KOPT-K1 (cell line): ENCODE data around the gene KRTAP10-2.

Experiments used
- H3K27ac ChIP-seq: fragments of 200-600 bp; sonication (generic); 2 replicates; pipeline ENCODE4 v1.5.1; 2016; ENCODE audit warnings: antibody characterized with exemption, mild to moderate bottlenecking, low read depth, low read length; ENCODE audit not compliant: poor library complexity, severe bottlenecking
- H3K36me3 ChIP-seq: fragments of 200-600 bp; sonication (generic); 2 replicates; pipeline ENCODE4 v1.5.1; 2017; ENCODE audit warnings: antibody characterized with exemption, mild to moderate bottlenecking, low read length, moderate library complexity; ENCODE audit not compliant: insufficient read depth
- H3K9me3 ChIP-seq: fragments of 200-600 bp; sonication (generic); 2 replicates; pipeline ENCODE4 v1.5.1; 2017; ENCODE audit warnings: antibody characterized with exemption, low read length, mild to moderate bottlenecking; ENCODE audit not compliant: insufficient read depth, poor library complexity, severe bottlenecking

KRTAP10-2 gene

GRCh38 chr21:44529503-44530125 lies 21.7 kb downstream of the KRTAP10-2 start:
- H3K9me3 ChIP-seq: no peaks in the 10 kb centered on the region
- no peak overlapping the region for H3K27ac ChIP-seq

DNA sequence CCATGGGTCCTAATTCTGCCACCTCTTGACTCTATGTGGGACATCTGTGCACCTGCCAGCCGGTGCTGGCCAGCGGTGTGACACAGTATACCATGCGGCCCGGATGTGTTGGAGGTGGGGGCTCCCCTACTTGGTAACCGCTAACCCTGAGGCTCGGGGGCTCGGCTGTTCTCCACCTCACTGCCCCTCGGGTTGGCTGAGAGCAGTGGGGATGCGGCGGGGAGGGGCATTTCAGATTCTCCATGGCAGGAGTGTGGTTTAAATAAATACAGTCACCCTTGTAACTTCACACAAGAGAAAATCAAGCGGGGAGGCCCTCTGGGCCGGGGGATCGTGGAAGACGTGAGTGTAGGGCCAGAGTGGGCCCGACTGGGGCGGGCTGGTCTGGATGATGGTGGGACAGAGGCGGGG lies 22.3 kb downstream of the KRTAP10-2 start:
- H3K9me3 ChIP-seq: no peaks in the 10 kb centered on the region
- H3K27ac ChIP-seq: no peak overlapping the region
- no peaks in the 10 kb centered on the region for H3K36me3 ChIP-seq

More at GRCh38 chr21:44529503-44530125, 21.7 kb downstream of the KRTAP10-2 start:
- no peaks in the 10 kb centered on the region for H3K36me3 ChIP-seq

GRCh38 chr21:44528634-44528995 lies 22.7 kb downstream of the KRTAP10-2 start:
- H3K27ac ChIP-seq: no peak overlapping the region
- H3K36me3 ChIP-seq: no peaks in the 10 kb centered on the region
- H3K9me3 ChIP-seq: no peaks in the 10 kb centered on the region

DNA sequence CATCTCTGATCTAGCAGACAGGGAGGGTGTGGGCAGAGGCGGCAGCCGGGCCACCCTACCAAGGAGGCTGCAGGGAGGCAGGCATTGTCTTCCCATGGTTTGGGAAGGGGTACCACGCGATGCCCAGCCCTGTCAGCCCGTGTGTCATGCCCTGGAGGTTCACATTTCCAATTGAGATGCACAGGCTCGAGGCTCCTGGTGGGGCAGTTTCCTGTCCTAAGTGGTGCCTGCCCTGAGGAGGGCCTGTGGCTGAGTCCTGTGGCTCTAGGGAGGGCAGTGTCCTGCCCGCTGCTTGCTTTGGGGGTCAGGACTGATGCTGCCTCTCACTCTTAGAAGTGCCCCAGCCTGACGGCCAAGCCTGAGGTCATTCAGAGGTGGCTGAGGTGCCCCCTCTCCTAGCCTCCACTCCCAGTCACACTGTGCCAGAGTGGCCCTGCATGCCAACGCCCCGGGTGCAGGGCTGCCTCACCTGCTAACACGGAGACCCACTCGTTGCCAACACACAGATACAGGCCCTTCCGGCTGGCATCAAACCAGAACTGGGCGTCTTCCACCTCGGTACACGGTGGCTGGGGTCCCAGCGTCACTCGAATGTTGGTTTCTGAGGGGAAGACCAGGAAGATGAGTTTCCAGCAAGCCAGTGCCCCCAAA lies 23.2 kb downstream of the KRTAP10-2 start:
- Histone ChIP-seq H3K36me3 (no peaks in the 10 kb centered on the region), H3K27ac (no peak overlapping the region), H3K9me3 (no peaks in the 10 kb centered on the region)

- no peak overlapping the region for H3K27ac ChIP-seq
- H3K9me3 ChIP-seq: no peaks in the 10 kb centered on the region
- no peaks in the 10 kb centered on the region for H3K36me3 ChIP-seq
Observed at GRCh38 chr21:44527156-44527982, 23.9 kb downstream of the KRTAP10-2 start.

GRCh38 chr21:44526096-44526997 lies 25.0 kb downstream of the KRTAP10-2 start:
- Histone ChIP-seq H3K27ac (no peak overlapping the region), H3K9me3 (no peaks in the 10 kb centered on the region)

DNA sequence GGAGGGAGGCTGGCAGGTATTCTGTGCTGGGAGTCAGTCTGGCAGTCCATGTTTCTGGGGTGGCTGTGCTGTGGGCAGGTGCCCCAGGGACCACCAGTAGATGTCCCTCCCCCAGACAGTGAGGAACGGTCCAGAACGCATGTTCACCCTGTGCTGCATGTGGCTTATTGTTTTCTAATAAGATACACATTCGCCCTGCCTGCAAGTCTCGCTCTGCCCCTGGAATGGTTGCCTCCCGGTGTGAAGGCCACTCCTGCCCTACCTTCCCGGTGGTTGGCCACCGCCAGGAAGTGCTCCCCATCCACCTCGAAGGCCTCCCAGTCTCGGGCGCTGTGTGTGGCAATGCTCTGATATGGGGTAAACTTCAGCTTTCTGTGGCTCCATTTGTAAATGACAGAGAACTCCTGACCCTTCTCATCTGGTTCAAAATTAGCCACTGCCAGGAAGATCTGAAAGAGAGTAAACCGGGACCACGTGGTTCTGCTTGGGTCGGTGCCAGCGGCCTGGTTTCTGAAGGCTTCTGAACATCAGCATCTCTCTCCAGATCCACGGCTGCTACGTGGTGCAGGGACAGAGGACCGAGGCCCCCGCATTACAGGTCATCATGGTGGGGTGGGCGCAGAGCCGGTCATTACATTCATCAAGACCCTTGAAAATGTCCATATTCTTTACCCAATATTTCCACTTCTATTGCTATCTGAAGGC lies 25.8 kb downstream of the KRTAP10-2 start:
- Histone ChIP-seq H3K27ac (no peak overlapping the region), H3K9me3 (no peaks in the 10 kb centered on the region), H3K36me3 (no peaks in the 10 kb centered on the region)

More at GRCh38 chr21:44526096-44526997, 25.0 kb downstream of the KRTAP10-2 start:
- H3K36me3 ChIP-seq: no peaks in the 10 kb centered on the region

- Histone ChIP-seq H3K9me3 (no peaks in the 10 kb centered on the region), H3K27ac (no peak overlapping the region), H3K36me3 (no peaks in the 10 kb centered on the region)
Observed at GRCh38 chr21:44524414-44525371, 26.6 kb downstream of the KRTAP10-2 start.

GRCh38 chr21:44523567-44524413 lies 27.5 kb downstream of the KRTAP10-2 start:
- Histone ChIP-seq H3K36me3 (no peaks in the 10 kb centered on the region), H3K27ac (no peak overlapping the region), H3K9me3 (no peaks in the 10 kb centered on the region)

DNA sequence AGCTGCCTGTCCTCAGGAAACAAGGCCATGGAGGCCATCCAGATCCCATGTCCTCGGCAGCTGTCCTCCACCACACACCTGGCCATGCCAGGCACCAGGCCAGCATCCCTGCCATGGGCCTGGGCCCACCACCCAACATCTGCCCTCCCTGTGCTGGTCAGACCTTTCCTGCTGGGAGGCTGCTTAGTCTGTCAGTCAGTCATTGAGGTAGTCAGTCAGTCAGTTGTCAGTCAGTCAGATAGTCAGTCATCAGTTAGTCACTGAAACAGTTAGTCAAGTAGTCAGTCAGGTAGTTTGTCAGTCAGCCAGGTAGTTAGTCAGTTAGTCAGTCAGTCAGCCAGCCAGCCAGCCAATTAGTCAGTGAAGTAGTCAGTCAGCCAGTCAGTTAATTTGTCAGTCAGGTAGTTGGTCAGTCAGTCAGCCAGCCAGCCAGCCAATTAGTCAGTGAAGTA lies 28.5 kb downstream of the KRTAP10-2 start:
- H3K27ac ChIP-seq: no peak overlapping the region
- H3K9me3 ChIP-seq: no peaks in the 10 kb centered on the region
- no peaks in the 10 kb centered on the region for H3K36me3 ChIP-seq

DNA sequence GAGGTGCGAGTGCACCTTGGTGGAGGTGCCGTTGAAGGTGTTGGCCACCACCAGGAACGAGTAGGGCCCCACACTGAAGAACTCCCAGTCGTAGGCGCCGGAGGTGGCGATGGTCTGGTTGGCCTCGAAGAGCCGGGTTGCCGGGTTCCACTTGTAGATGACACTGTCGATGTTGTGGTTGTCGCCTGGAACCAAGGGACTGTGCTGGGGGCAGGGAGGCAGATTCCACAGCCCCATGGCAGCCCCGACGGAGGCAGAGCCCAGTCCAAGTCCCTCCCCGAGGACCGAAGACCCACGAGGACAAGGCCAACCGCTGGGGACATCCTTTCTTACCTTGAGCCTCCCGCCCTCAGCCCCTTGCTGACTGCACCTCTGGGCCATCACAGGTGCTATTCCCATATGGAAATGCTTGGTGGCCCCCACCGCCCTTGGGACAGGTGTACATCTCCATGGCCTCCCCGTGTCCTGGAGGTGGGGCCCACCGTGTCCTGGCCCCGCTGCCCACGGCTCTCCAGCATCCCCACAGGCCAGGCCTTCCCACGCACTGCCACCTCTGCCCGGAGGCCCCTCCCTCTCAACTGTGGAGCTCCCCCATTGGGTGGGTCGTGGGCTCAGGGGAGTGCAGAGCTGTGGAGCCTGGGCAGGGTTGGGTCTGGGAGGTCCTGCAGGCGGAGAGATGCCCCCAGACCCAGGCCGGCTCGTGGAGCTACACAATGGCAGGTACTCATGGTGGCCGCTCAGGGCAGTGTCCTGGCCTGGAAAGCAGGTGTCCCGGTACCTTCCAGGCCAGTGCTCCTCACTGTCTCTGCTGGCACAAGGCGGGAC lies 29.2 kb downstream of the KRTAP10-2 start:
- Histone ChIP-seq H3K27ac (no peak overlapping the region), H3K36me3 (no peaks in the 10 kb centered on the region), H3K9me3 (no peaks in the 10 kb centered on the region)

DNA sequence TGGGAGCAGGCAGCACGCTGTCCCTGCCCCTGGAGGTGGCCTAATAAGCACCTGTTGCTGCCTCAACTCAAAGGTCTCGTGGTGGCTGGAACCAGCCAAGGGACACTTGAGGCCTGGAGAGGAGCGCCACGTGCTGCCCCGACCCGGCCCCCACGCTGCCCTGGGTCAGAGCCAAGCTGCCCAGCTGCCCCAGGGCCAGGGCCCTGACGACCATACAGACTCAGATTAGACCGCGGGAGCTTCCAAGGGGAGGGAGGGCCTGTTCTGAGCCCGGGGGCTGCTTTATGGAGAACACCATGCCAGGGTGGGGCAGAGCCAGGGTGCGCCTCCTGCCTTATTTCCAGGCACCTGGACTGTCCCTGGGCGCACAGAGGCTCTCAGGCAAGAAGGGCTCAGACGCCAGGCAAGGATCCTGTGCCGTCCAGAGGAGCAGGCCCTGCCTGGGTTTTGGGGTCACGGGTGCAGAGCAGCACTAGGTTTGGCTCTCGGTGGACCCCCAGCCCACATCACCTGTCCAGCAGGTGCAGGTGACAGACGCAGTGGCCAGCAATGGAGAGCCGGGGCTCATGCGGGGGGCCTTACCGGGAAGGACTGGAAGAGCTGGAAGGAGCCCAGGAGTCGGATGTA lies 29.9 kb downstream of the KRTAP10-2 start:
- no peak overlapping the region for H3K27ac ChIP-seq
- no peaks in the 10 kb centered on the region for H3K36me3 ChIP-seq
- no peaks in the 10 kb centered on the region for H3K9me3 ChIP-seq
